Kidney epithelial cell (primary cell): ENCODE results near the gene HIF1A. TPM values are rescaled to one million over a fixed set of nuclear protein-coding genes. Genes with fewer than 3 reads are reported as not detected.
A peak's percentile ranks its signal among the peaks of the same experiment; 100 is the strongest.

Source experiments
- DNase-seq: peaks from one replicate; pipeline ENCODE4 v3.0.0-alpha.2; 2010; ENCODE audit warnings: low read depth
- H3K27me3 ChIP-seq: 2 replicates; pipeline ENCODE4 v1.6.0; 2011; ENCODE audit warnings: low read length; ENCODE audit not compliant: control insufficient read depth, insufficient read depth
- H3K36me3 ChIP-seq: 2 replicates; pipeline ENCODE4 v1.5.1; 2011; ENCODE audit warnings: low read length; ENCODE audit not compliant: control insufficient read depth, insufficient read depth
- H3K4me3 ChIP-seq: 2 replicates; pipeline ENCODE4 v1.5.1; 2011; ENCODE audit warnings: low read depth, mild to moderate bottlenecking, control low read depth, low read length
- CTCF ChIP-seq: IDR thresholded peaks from 2 replicates; pipeline ENCODE4 v1.5.1; 2011; ENCODE audit warnings: mild to moderate bottlenecking, moderate library complexity, low read length, control low read depth, inconsistent platforms; ENCODE audit not compliant: insufficient read depth, poor library complexity, severe bottlenecking
- total RNA-seq: library from RNA; depleted of rRNA; stranded (reverse); fragments of >200 nt; gene quantifications from 2 replicates; pipeline ENCODE4 v1.2.3, GENCODE V29; 2015

Gene HIF1A
- total RNA-seq, 1 donor from 2014 or later = 307 TPM

- TF ChIP-seq CTCF = no peak
Observed at GRCh38 chr14:61749264-61749663, 54.0 kb downstream of the HIF1A start.

GRCh38 chr14:61749867-61750266, 54.6 kb downstream of the HIF1A start:
- no peaks in the 10 kb centered on the region for H3K27me3 ChIP-seq
- H3K4me3 ChIP-seq = peak overlapping the region; percentile 13
- TF ChIP-seq CTCF = no peak
- no peaks in the 10 kb centered on the region for H3K36me3 ChIP-seq
- no peak for DNase-seq

More at GRCh38 chr14:61749264-61749663, 54.0 kb downstream of the HIF1A start:
- no peak for DNase-seq
- Histone ChIP-seq H3K27me3 (no peaks in the 10 kb centered on the region), H3K36me3 (no peaks in the 10 kb centered on the region), H3K4me3 (no peak overlapping the region)

GRCh38 chr14:61750708-61751474, 55.6 kb downstream of the HIF1A start:
- TF ChIP-seq CTCF = no peak
- no peaks in the 10 kb centered on the region for H3K36me3 ChIP-seq
- DNase-seq = peak; percentile 47
- peak overlapping the region; percentile 29 for H3K4me3 ChIP-seq
- H3K27me3 ChIP-seq = no peaks in the 10 kb centered on the region

GRCh38 chr14:61751475-61751989, 56.2 kb downstream of the HIF1A start:
- no peak for TF ChIP-seq CTCF
- no peaks in the 10 kb centered on the region for H3K27me3 ChIP-seq
- DNase-seq = no peak
- H3K4me3 ChIP-seq = no peak overlapping the region
- H3K36me3 ChIP-seq = no peaks in the 10 kb centered on the region

- Histone ChIP-seq H3K27me3 (no peaks in the 10 kb centered on the region), H3K36me3 (no peaks in the 10 kb centered on the region), H3K4me3 (no peak overlapping the region)
- no peak for TF ChIP-seq CTCF
- no peak for DNase-seq
Observed at GRCh38 chr14:61752626-61753025, 57.3 kb downstream of the HIF1A start.
